NCI-H2029 (cell line): ENCODE results near the gene RPH3AL.
"Not testable (repeated sequence)": the region's sequence is repeated elsewhere in the genome, so short reads cannot be mapped to it uniquely, and the experiment has no call there.

Source experiments
- DNase-seq: peaks from one replicate; lab custom pipeline; 2025; lab: John Stamatoyannopoulos, UW

RPH3AL gene

GRCh38 chr17:319266-319665 lies 33.3 kb downstream of the RPH3AL start:
- no peak for DNase-seq

GRCh38 chr17:317070-317469 lies 35.5 kb downstream of the RPH3AL start:
- not testable (repeated sequence) for DNase-seq

GRCh38 chr17:315399-315798 lies 37.2 kb downstream of the RPH3AL start:
- not testable (repeated sequence) for DNase-seq

DNA sequence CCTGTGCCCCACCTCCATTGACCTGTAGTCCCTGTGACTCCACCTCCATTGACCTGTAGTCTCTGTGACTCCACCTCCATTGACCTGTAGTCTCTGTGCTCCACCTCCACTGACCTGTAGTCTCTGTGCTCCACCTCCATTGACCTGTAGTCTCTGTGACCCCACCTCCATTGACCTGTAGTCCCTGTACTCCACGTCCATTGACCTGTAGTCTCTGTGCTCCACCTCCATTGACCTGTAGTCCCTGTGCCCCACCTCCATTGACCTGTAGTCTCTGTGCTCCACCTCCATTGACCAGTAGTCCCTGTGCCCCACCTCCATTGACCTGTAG lies 38.0 kb downstream of the RPH3AL start:
- DNase-seq, result not testable (repeated sequence)

DNA sequence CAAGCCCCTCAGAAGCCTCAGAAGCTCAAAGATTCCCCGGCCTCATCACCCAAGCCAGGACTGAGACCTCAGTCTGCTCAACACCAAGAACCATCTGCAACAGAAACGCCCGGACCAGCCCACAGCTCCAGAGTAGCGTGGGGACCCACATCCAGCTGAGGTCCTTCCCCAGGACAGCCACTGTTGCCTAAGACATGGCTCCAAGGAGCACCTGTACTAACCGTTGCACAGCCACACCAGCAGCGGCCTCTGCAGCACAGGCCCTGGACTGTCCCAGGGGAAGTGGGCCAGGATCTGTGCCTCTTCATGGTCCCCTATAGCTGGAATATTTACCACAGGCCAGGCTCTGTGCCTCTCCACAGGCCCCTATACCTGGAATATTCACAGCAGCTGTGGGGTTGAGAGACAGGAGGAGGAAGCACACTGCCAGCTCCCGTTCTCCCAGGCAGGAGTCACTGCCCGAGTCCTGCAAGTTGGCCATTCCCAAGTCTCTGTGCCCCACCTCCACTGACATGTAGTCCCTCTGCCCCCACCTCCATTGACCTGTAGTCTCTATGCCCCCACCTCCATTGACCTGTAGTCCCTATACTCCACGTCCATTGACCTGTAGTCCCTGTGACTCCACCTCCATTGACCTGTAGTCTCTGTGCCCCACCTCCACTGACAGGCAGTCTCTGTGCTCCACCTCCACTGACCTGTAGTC lies 38.5 kb downstream of the RPH3AL start:
- DNase-seq, result no peak

GRCh38 chr17:313231-313630 lies 39.4 kb downstream of the RPH3AL start:
- no peak for DNase-seq

GRCh38 chr17:312476-313148 lies 40.0 kb downstream of the RPH3AL start:
- no peak for DNase-seq

GRCh38 chr17:311119-311782 lies 41.4 kb downstream of the RPH3AL start:
- DNase-seq, result no peak

DNA sequence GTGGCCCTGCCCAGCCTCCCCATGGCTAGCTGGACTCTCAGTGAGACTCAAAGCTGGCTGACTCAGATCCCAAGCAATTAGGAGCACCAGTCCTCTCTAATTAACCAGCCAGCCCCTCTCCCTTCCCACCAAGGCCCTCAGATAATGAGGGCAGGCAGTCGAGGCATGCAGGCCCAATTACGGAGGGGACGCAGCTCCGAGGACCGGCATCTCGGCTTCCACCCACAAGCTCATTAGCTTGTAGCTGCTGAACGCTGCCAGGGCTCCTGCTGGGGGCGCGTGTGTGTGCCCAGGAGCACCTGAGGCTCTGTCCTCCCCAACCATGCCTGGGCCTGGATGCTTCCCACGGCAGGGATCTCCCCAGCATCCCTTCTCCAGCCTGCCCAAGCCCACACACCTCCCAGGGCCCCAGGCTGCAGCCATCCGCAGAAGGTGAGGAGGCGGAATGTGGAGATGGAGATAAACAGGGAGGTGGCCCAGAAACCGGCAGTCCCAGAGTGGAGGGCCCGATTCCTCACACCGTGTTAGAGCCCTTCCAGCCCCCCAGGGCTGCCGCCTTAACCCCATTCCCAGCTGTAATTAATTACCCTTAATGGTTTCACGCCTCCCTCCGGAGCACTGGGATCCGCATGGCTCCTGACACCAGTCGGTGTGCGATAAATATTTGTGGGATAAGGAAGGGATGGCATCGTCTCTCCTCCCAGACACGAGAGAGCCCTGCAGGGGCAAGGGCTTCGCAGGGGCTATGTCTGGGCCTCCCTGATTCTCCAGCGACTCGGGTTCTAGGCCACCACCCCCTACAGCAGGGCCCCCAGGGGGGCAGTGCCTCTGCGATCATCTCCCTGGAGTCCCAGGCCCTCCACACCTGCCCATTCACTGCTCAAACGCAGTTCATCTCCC lies 42.2 kb downstream of the RPH3AL start:
- no peak for DNase-seq

DNA sequence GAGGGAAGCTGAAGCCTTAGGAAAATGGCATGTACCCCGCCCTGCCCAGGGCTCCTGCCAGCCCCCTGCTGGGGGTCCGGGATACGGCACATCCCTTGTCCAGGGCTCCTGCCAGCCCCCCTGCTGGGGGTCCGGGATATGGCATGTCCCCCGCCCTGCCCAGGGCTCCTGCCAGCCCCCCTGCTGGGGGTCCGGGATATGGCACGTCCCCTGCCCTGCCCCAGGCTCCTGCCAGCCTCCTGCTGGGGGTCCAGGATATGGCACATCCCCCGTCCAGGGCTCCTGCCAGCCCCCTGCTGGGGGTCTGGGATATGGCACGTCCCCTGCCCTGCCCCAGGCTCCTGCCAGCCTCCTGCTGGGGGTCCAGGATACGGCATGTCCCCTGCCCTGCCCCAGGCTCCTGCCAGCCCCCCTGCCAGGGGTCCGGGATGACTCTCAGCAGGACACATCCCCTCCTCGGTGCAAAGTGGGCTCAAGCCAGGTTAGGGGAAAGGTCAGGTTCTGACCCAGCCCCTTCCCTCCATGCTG lies 43.2 kb downstream of the RPH3AL start:
- DNase-seq, result no peak

GRCh38 chr17:307741-308507 lies 44.7 kb downstream of the RPH3AL start:
- no peak for DNase-seq

- no peak for DNase-seq
Measured at GRCh38 chr17:307295-307691, 45.3 kb downstream of the RPH3AL start.

GRCh38 chr17:306536-307294 lies 45.9 kb downstream of the RPH3AL start:
- DNase-seq, result no peak

GRCh38 chr17:306116-306515 lies 46.5 kb downstream of the RPH3AL start:
- no peak for DNase-seq

- DNase-seq, result no peak
Measured at GRCh38 chr17:305090-305976, 47.3 kb downstream of the RPH3AL start.

- DNase-seq, result no peak
Measured at GRCh38 chr17:304461-304860, 48.1 kb downstream of the RPH3AL start.

DNA sequence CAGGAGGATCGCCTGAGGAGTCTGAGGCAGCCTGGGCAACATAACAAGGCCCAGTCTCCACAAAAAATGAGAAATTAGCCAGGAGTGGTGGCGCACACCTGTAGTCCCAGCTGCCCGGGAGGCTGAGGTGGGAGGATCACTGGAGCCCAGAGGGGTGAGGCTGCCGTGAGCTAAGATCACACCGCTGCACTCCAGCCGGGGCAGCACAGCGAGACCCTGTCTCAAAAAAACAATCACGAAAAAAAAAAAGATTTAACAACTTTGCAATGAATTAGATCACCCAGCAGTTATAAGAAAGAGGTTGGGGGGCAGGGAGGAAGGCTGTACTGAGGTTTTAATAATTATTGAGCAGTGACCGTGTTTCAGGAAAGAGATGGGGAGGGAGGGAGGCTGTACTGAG lies 49.4 kb downstream of the RPH3AL start:
- DNase-seq, result no peak

- no peak for DNase-seq
Measured at GRCh38 chr17:302300-302698, 50.3 kb downstream of the RPH3AL start.

DNA sequence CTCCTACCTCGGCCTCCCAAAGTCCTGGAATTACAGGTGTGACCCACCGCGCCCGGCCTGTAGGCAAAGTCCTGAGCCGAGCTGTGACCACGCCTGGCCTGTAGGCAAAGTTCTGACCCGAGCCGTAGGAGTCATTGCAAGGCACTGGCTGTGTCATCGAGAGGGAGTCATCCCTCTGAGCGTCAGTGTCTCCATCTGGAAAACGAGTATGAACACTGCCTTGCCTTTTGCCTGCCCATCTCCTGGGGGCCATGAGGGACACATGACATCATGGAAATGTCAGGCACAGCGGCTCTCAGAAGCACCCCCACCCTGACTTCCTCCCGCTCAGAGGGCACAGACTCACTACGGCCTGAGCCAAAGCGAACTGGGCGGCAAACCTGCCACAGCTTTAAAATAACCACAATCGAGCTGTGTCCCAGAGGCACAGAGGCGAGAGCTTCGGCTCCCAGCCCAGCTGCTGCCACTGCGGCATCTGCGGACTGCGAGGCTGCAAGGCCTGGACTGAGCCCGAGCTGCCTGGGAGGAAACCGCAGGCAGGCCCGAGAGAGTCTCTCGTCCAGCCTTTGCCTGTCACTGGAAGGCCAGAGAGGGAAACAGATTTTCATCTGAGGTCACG lies 50.8 kb downstream of the RPH3AL start:
- DNase-seq, result no peak
